H54 (cell line): ENCODE data around the gene FYCO1.
"Not testable (repeated sequence)": the region's sequence is repeated elsewhere in the genome, so short reads cannot be mapped to it uniquely, and the experiment has no call there.

Experiments
- DNase-seq: peaks from one replicate; pipeline ENCODE4 v3.0.0; 2011; ENCODE audit warnings: low spot score, mixed read lengths; ENCODE audit not compliant: insufficient read length
- FAIRE-seq: peaks from 3 replicates; lab custom pipeline; 2011; peaks lifted over from hg19 to GRCh38; lab: Jason Lieb, UNC
- POLR2A ChIP-seq: IDR thresholded peaks from 2 replicates; pipeline ENCODE4 v1.6.1; 2011; ENCODE audit warnings: low read depth, mild to moderate bottlenecking, low read length

Gene FYCO1

GRCh38 chr3:45995236-45996192, at the start of gene FYCO1:
FYCO1 (minus strand) TSS chr3:45995824; CDS start chr3:45984910, 10,914 bp downstream.
- FAIRE-seq: peak; percentile 20
- no peak; the same call in 1 of the 2 replicates for TF ChIP-seq POLR2A
- peak; percentile 98 for DNase-seq

GRCh38 chr3:46038916-46039315, 43.3 kb upstream of the FYCO1 start:
- no peak for FAIRE-seq
- TF ChIP-seq POLR2A: no peak
- DNase-seq: no peak

- DNase-seq, FAIRE-seq: not testable (repeated sequence)
These were observed 42.4 kb upstream of the FYCO1 start for GRCh38 chr3:46038071-46038470.

- DNase-seq (no peak), FAIRE-seq (no peak)
- TF ChIP-seq POLR2A: no peak
These were observed 40.6 kb upstream of the FYCO1 start for GRCh38 chr3:46036191-46036590.

- TF ChIP-seq POLR2A: no peak
- DNase-seq (no peak), FAIRE-seq (no peak)
These were observed 36.1 kb upstream of the FYCO1 start for GRCh38 chr3:46031747-46032146.

GRCh38 chr3:46031269-46031668, 35.6 kb upstream of the FYCO1 start:
- DNase-seq: no peak
- TF ChIP-seq POLR2A: no peak
- no peak for FAIRE-seq

- no peak for TF ChIP-seq POLR2A
- FAIRE-seq (no peak), DNase-seq (no peak)
These were observed 35.0 kb upstream of the FYCO1 start for GRCh38 chr3:46030626-46031025.

GRCh38 chr3:46029953-46030543, 34.4 kb upstream of the FYCO1 start:
- no peak for FAIRE-seq
- no peak for DNase-seq
- no peak for TF ChIP-seq POLR2A

- FAIRE-seq (no peak), DNase-seq (no peak)
- no peak for TF ChIP-seq POLR2A
These were observed 32.2 kb upstream of the FYCO1 start for GRCh38 chr3:46027736-46028397.

- TF ChIP-seq POLR2A: no peak
- DNase-seq (no peak), FAIRE-seq (no peak)
These were observed 31.5 kb upstream of the FYCO1 start, which contains the start of gene XCR1 for GRCh38 chr3:46027021-46027705. XCR1 (minus strand) TSS chr3:46027483; CDS start chr3:46021947, 5,536 bp downstream.

GRCh38 chr3:46025139-46025538, 29.5 kb upstream of the FYCO1 start:
- no peak for FAIRE-seq
- TF ChIP-seq POLR2A: no peak
- DNase-seq: no peak

- no peak for FAIRE-seq
- DNase-seq: no peak
These were observed 28.5 kb upstream of the FYCO1 start for GRCh38 chr3:46024131-46024530.

More at GRCh38 chr3:46024131-46024530, 28.5 kb upstream of the FYCO1 start:
- no peak for TF ChIP-seq POLR2A
